HG02885 (cell line): ENCODE measurements around the gene OR4N5.
"Not testable (repeated sequence)": the region's sequence is repeated elsewhere in the genome, so short reads cannot be mapped to it uniquely, and the experiment has no call there.

ENCODE experiments used
- ATAC-seq: cut with Tn5 transposase; IDR thresholded peaks from one replicate; pipeline ENCODE4 v1.9.1; 2021; ENCODE audit warnings: mild to moderate bottlenecking; ENCODE audit not compliant: unreplicated experiment, poor library complexity

The OR4N5 gene

GRCh38 chr14:20138520-20138919 lies at the start of gene OR4N5:
Gene OR4N5 (plus strand): TSS chr14:20138820. CDS start chr14:20143736, 4,916 bp downstream.
- no peak for ATAC-seq

GRCh38 chr14:20092050-20092449 lies 46.6 kb upstream of the OR4N5 start:
- ATAC-seq = no peak

GRCh38 chr14:20093442-20093841 lies 45.2 kb upstream of the OR4N5 start:
- ATAC-seq = no peak

GRCh38 chr14:20098926-20099770 lies 39.5 kb upstream of the OR4N5 start:
- not testable (repeated sequence) for ATAC-seq

- ATAC-seq = no peak
Observed at GRCh38 chr14:20110438-20110837, 28.2 kb upstream of the OR4N5 start, which contains the start of gene OR4K17. Gene OR4K17 (plus strand): TSS chr14:20110739. CDS start chr14:20117500, 6,761 bp downstream.

- ATAC-seq = no peak
Observed at GRCh38 chr14:20112321-20112720, 26.3 kb upstream of the OR4N5 start.

GRCh38 chr14:20116748-20117147 lies 21.9 kb upstream of the OR4N5 start:
- no peak for ATAC-seq

GRCh38 chr14:20118795-20119194 lies 19.8 kb upstream of the OR4N5 start:
- no peak for ATAC-seq

GRCh38 chr14:20143911-20144310 lies 5.3 kb downstream of the OR4N5 start:
- ATAC-seq = no peak

GRCh38 chr14:20144820-20145219 lies 6.2 kb downstream of the OR4N5 start:
- no peak for ATAC-seq

GRCh38 chr14:20164462-20164861 lies 25.8 kb downstream of the OR4N5 start:
- ATAC-seq = no peak

- no peak for ATAC-seq
Observed at GRCh38 chr14:20167091-20167490, 28.5 kb downstream of the OR4N5 start.

- ATAC-seq = not testable (repeated sequence)
Observed at GRCh38 chr14:20169852-20170251, 31.2 kb downstream of the OR4N5 start.

GRCh38 chr14:20174205-20174604 lies 35.6 kb downstream of the OR4N5 start:
- ATAC-seq = not testable (repeated sequence)

- ATAC-seq = no peak
Observed at GRCh38 chr14:20176330-20176729, 37.7 kb downstream of the OR4N5 start.

- no peak for ATAC-seq
Observed at GRCh38 chr14:20177433-20177974, 38.9 kb downstream of the OR4N5 start.

GRCh38 chr14:20179218-20179617 lies 40.6 kb downstream of the OR4N5 start:
- no peak for ATAC-seq

- ATAC-seq = no peak
Observed at GRCh38 chr14:20179880-20180279, 41.3 kb downstream of the OR4N5 start.

- no peak for ATAC-seq
Observed at GRCh38 chr14:20180486-20180885, 41.9 kb downstream of the OR4N5 start.

GRCh38 chr14:20184181-20184580 lies 45.6 kb downstream of the OR4N5 start:
- ATAC-seq = no peak

- ATAC-seq = no peak
Observed at GRCh38 chr14:20190596-20190995, 52.0 kb downstream of the OR4N5 start, which contains the start of gene OR11G2. Gene OR11G2 (plus strand): TSS chr14:20190896. CDS start chr14:20197438, 6,542 bp downstream.

- no peak for ATAC-seq
Observed at GRCh38 chr14:20191396-20191795, 52.8 kb downstream of the OR4N5 start.
